K562 (cell line): ENCODE results near the gene CACNA2D2.

Experiments
- EGR1 ChIP-seq: fragments of 450-650 bp; conservative IDR thresholded peaks from 2 replicates; pipeline ENCODE4 v1.6.1; 2017; ENCODE audit warnings: mild to moderate bottlenecking
- EP300 ChIP-seq: IDR thresholded peaks from 2 replicates; pipeline ENCODE4 v1.6.1; 2012; ENCODE audit warnings: low read length, improper control_type of control experiment
- ESRRA ChIP-seq: fragments of 450-650 bp; IDR thresholded peaks from 2 replicates; pipeline ENCODE4 v1.6.1; 2014; ENCODE audit warnings: low read depth, mild to moderate bottlenecking, moderate library complexity, borderline replicate concordance
- NCOA1 ChIP-seq: fragments of 450-650 bp; IDR thresholded peaks from 2 replicates; pipeline ENCODE4 v1.6.1; 2016; ENCODE audit warnings: low read depth
- PHF20 ChIP-seq: fragments of 450-650 bp; IDR thresholded peaks from 2 replicates; pipeline ENCODE4 v1.6.1; 2018; ENCODE audit not compliant: partially characterized antibody
- ZNF263 ChIP-seq: sonication (generic); formaldehyde crosslinking; IDR thresholded peaks from 2 replicates; pipeline ENCODE4 v1.8.0; 2022; ENCODE audit warnings: mild to moderate bottlenecking, missing genetic modification reagents, borderline replicate concordance
- TF ChIP-seq, protein P1 (sequence below): fragments of 450-650 bp; IDR thresholded peaks from 2 replicates; pipeline ENCODE4 v1.7.1; 2018; ENCODE audit warnings: mild to moderate bottlenecking, low read depth; ENCODE audit not compliant: partially characterized antibody

DNA sequence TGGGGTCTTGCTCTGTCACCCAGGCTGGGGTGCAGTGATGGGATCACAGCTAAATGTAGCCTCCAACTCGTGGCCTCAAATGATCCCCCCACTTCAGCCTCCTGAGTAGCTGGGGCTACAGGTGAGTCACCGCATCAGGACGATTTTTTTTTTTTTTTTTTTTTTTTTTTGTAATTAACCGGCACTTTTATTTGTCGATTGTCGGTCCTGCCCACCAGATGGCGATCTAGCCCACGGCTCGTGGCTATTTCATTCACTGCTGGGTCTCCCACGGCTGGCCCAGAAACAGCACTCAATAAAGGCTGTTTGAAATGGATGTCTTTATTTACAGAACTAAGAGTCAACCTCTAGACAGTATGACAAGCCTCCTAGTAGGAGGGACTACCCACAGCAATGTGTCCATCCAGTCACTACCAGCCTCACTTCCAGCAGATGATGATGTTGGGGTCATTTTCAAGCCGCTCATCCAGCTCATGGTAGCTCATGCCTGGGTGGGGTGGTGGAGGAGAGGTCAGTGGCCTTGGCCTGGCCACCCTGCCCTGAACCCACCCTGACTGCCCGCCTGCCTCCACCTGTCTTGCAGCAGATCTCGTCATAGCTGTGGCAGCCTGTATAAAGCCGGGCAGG is 156.1 kb downstream of the CACNA2D2 start:
- TF ChIP-seq PHF20 (no peak), EGR1 (no peak), NCOA1 (no peak), ZNF263 (CRISPR knock-in tag) (no peak), ESRRA (no peak), EP300 (no peak)
- TF ChIP-seq, protein P1, sequence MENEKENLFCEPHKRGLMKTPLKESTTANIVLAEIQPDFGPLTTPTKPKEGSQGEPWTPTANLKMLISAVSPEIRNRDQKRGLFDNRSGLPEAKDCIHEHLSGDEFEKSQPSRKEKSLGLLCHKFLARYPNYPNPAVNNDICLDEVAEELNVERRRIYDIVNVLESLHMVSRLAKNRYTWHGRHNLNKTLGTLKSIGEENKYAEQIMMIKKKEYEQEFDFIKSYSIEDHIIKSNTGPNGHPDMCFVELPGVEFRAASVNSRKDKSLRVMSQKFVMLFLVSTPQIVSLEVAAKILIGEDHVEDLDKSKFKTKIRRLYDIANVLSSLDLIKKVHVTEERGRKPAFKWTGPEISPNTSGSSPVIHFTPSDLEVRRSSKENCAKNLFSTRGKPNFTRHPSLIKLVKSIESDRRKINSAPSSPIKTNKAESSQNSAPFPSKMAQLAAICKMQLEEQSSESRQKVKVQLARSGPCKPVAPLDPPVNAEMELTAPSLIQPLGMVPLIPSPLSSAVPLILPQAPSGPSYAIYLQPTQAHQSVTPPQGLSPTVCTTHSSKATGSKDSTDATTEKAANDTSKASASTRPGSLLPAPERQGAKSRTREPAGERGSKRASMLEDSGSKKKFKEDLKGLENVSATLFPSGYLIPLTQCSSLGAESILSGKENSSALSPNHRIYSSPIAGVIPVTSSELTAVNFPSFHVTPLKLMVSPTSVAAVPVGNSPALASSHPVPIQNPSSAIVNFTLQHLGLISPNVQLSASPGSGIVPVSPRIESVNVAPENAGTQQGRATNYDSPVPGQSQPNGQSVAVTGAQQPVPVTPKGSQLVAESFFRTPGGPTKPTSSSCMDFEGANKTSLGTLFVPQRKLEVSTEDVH: no peak
